ENCODE data around the gene PHKA2.

PHKA2 gene, protein sequence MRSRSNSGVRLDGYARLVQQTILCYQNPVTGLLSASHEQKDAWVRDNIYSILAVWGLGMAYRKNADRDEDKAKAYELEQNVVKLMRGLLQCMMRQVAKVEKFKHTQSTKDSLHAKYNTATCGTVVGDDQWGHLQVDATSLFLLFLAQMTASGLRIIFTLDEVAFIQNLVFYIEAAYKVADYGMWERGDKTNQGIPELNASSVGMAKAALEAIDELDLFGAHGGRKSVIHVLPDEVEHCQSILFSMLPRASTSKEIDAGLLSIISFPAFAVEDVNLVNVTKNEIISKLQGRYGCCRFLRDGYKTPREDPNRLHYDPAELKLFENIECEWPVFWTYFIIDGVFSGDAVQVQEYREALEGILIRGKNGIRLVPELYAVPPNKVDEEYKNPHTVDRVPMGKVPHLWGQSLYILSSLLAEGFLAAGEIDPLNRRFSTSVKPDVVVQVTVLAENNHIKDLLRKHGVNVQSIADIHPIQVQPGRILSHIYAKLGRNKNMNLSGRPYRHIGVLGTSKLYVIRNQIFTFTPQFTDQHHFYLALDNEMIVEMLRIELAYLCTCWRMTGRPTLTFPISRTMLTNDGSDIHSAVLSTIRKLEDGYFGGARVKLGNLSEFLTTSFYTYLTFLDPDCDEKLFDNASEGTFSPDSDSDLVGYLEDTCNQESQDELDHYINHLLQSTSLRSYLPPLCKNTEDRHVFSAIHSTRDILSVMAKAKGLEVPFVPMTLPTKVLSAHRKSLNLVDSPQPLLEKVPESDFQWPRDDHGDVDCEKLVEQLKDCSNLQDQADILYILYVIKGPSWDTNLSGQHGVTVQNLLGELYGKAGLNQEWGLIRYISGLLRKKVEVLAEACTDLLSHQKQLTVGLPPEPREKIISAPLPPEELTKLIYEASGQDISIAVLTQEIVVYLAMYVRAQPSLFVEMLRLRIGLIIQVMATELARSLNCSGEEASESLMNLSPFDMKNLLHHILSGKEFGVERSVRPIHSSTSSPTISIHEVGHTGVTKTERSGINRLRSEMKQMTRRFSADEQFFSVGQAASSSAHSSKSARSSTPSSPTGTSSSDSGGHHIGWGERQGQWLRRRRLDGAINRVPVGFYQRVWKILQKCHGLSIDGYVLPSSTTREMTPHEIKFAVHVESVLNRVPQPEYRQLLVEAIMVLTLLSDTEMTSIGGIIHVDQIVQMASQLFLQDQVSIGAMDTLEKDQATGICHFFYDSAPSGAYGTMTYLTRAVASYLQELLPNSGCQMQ

DNA sequence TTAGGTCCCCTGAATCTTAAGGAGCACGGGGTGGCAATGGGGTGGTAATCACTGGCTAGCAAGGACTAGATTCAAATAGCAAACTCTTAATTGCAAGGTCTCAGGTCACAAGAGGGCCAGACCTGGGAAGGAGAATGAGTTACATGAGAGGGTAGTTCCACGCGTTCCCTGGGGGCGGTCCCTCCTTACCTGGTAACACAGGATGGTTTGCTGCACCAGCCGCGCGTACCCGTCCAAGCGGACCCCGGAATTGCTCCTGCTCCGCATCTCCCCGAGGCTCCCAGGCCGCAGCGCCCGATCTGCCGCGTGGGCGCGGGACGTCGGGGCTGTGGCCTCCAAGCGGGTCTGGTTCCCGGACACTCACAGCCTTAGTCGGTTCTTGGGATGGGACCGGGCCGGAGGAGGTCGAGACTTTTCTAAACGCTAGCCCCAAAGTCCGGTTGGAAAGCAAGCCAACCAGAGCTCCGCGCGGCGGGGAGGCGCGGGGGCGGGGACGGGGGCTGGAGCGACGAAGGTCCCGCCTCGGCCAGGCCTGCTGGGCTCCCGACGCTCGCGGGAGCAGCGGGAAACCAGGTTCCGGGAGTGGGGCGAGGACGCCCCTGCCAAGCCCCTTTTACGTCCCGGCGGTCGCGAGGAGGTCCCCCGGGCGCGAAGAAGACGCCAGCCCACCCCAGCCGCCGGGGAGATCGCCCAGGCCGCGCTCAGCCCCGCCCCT is at the start of gene PHKA2:
TSS of gene PHKA2 (minus strand) at position 449 of the 715 bp plus-strand sequence. CDS start at position 267, 182 bp downstream.
- peak; percentile 38 for DNase-seq

DNA sequence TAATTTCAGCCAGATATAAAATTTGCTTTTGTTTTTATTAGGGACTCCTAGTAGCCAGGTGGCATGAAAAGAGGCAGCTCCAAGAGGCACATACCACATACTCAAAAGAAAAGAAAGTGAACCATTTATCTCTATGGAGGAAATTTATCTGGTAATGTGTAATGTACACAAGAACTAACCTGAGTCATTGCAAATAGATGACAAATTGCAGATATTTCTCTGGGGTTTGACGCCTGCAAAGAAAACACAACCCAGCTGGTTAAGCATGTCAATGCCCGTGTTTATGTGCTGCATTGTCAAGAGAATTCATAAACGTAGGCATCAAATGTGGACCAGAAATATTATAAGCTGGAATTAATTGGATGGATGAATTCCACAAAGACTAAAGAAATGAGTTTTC is 46.9 kb upstream of the PHKA2 start:
- no peaks in the 10 kb centered on the region for H3K9me3 ChIP-seq (ENCODE audit: severe bottlenecking)
- H3K36me3 ChIP-seq = no peaks in the 10 kb centered on the region
- TF ChIP-seq, protein P1, sequence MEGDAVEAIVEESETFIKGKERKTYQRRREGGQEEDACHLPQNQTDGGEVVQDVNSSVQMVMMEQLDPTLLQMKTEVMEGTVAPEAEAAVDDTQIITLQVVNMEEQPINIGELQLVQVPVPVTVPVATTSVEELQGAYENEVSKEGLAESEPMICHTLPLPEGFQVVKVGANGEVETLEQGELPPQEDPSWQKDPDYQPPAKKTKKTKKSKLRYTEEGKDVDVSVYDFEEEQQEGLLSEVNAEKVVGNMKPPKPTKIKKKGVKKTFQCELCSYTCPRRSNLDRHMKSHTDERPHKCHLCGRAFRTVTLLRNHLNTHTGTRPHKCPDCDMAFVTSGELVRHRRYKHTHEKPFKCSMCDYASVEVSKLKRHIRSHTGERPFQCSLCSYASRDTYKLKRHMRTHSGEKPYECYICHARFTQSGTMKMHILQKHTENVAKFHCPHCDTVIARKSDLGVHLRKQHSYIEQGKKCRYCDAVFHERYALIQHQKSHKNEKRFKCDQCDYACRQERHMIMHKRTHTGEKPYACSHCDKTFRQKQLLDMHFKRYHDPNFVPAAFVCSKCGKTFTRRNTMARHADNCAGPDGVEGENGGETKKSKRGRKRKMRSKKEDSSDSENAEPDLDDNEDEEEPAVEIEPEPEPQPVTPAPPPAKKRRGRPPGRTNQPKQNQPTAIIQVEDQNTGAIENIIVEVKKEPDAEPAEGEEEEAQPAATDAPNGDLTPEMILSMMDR (IDR thresholded peaks at IDR 0.05; ENCODE audit: low read depth, low read length) = no peak
- no peak for DNase-seq
- H3K27ac ChIP-seq = no peak overlapping the region
- H3K27me3 ChIP-seq (ENCODE audit: insufficient read depth, low read depth, severe bottlenecking) = peaks cover 38% of the 10 kb centered on the region
- no peak overlapping the region for H3K4me3 ChIP-seq (ENCODE audit: low read depth, low read length)

More for the DNA sequence above, at the start of gene PHKA2:
- TF ChIP-seq, protein P1 (IDR thresholded peaks at IDR 0.05; ENCODE audit: low read depth, low read length) = no peak
- Histone ChIP-seq H3K4me3 (ENCODE audit: low read depth, low read length) (peak within 1 kb of the TSS; percentile 56), H3K9me3 (ENCODE audit: severe bottlenecking) (no peaks in the 10 kb centered on the region), H3K27me3 (ENCODE audit: insufficient read depth, low read depth, severe bottlenecking) (peaks cover 26% of the 10 kb centered on the region), H3K36me3 (no peaks in the 10 kb centered on the region), H3K27ac (peak within 1 kb of the TSS; percentile 87)

DNA sequence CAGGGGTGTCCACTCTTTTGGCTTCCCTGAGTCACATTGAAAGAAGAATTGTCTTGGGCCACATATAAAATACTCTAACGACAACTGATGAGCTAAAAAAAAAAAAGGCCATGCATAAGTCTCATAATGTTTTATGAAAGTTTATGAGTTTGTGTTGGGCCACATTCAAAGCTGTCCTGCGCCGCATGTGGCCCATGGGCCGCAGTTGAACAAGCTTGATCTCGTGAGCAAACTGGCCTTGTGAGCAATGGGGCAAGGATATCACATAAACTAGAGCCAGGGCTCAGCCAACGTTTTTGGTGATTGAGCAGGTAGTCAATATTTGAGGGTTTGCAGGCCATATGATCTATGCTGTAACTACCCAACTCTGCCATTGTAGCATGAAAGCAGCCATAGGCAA is 44.6 kb upstream of the PHKA2 start:
- no peak overlapping the region for H3K27ac ChIP-seq
- H3K9me3 ChIP-seq (ENCODE audit: severe bottlenecking) = no peaks in the 10 kb centered on the region
- no peak for DNase-seq
- peaks cover 40% of the 10 kb centered on the region for H3K27me3 ChIP-seq (ENCODE audit: insufficient read depth, low read depth, severe bottlenecking)
- no peaks in the 10 kb centered on the region for H3K36me3 ChIP-seq
- H3K4me3 ChIP-seq (ENCODE audit: low read depth, low read length) = no peak overlapping the region
- TF ChIP-seq, protein P1 (IDR thresholded peaks at IDR 0.05; ENCODE audit: low read depth, low read length) = no peak

DNA sequence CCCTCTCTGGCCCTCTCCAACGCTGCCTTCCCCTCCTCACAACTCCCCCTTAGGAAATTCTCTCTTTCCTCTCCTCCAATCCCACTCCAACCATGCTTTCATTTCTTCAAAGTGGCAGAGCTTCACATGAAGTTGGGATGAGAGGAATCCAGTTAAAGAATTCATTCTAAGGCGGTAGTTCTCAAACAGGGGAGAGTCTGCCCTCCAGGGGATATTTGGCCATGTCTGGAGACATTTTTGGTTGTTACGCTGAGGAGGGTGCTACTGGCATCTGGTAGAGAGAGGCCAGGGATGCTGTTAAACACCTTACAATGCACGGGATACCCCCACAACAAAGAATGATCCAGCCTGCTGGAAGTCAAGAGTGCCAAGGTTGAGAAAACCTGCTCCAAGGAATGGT is 40.5 kb upstream of the PHKA2 start:
- DNase-seq = no peak
- H3K9me3 ChIP-seq (ENCODE audit: severe bottlenecking) = no peaks in the 10 kb centered on the region
- H3K4me3 ChIP-seq (ENCODE audit: low read depth, low read length) = no peak overlapping the region
- TF ChIP-seq, protein P1 (IDR thresholded peaks at IDR 0.05; ENCODE audit: low read depth, low read length) = no peak
- H3K27ac ChIP-seq = no peak overlapping the region
- peaks cover 44% of the 10 kb centered on the region for H3K27me3 ChIP-seq (ENCODE audit: insufficient read depth, low read depth, severe bottlenecking)
- no peaks in the 10 kb centered on the region for H3K36me3 ChIP-seq

DNA sequence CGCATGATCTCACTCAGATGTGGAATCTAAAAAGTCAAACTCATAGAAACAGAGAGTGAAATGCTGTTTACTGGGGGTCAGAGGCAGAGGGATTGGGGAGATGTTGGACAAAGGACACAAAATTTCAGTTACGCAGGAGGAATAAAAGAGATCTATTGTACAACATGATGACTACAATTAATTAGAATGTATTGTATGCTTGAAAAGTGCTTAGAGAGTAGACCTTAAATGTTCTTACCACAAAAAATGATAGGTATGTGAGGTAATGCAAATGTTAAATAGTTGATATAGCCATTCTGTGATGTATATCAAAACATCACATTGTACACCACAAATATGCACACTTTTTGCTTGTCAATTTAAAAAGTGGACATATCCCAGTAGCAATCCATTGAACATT is 36.1 kb upstream of the PHKA2 start:
- no peaks in the 10 kb centered on the region for H3K9me3 ChIP-seq (ENCODE audit: severe bottlenecking)
- no peak overlapping the region for H3K4me3 ChIP-seq (ENCODE audit: low read depth, low read length)
- H3K27me3 ChIP-seq (ENCODE audit: insufficient read depth, low read depth, severe bottlenecking) = peaks cover 44% of the 10 kb centered on the region
- H3K36me3 ChIP-seq = no peaks in the 10 kb centered on the region
- TF ChIP-seq, protein P1 (IDR thresholded peaks at IDR 0.05; ENCODE audit: low read depth, low read length) = no peak
- H3K27ac ChIP-seq = no peak overlapping the region
- DNase-seq = no peak

All from WERI-Rb-1 (cell line).